ENCODE results near the gene EMILIN1.

The EMILIN1 gene

GRCh38 chr2:27085673-27086089 lies 7.3 kb downstream of the EMILIN1 start:
- H3K4me3 ChIP-seq (ENCODE audit: low read depth, low read length) = peak overlapping the region; percentile 56
- peak; percentile 34; the same call in 1 of the 2 replicates for TF ChIP-seq CTCF (IDR thresholded peaks at IDR 0.05; ENCODE audit: control insufficient read depth, extremely low read depth, insufficient read depth)
- DNase-seq (ENCODE audit: low read depth) = no peak

GRCh38 chr2:27086090-27086723 lies 7.8 kb downstream of the EMILIN1 start:
- DNase-seq (ENCODE audit: low read depth) = peak; percentile 50
- H3K4me3 ChIP-seq (ENCODE audit: low read depth, low read length) = peak overlapping the region; percentile 61
- peak; percentile 95 for TF ChIP-seq CTCF (IDR thresholded peaks at IDR 0.05; ENCODE audit: control insufficient read depth, extremely low read depth, insufficient read depth)

GRCh38 chr2:27086724-27087593 lies 8.5 kb downstream of the EMILIN1 start, which contains the start of gene KHK:
Gene KHK (plus strand): TSS chr2:27086772. CDS start chr2:27087260, 488 bp downstream.
- no peak for DNase-seq (ENCODE audit: low read depth)
- no peak for TF ChIP-seq CTCF (IDR thresholded peaks at IDR 0.05; ENCODE audit: control insufficient read depth, extremely low read depth, insufficient read depth)
- peak within 1 kb of the TSS; percentile 61 for H3K4me3 ChIP-seq (ENCODE audit: low read depth, low read length)

GRCh38 chr2:27087823-27088410 lies 9.5 kb downstream of the EMILIN1 start:
- DNase-seq (ENCODE audit: low read depth) = no peak
- no peak overlapping the region for H3K4me3 ChIP-seq (ENCODE audit: low read depth, low read length)
- no peak for TF ChIP-seq CTCF (IDR thresholded peaks at IDR 0.05; ENCODE audit: control insufficient read depth, extremely low read depth, insufficient read depth)

GRCh38 chr2:27088634-27089033 lies 10.2 kb downstream of the EMILIN1 start:
- no peak for TF ChIP-seq CTCF (IDR thresholded peaks at IDR 0.05; ENCODE audit: control insufficient read depth, extremely low read depth, insufficient read depth)
- DNase-seq (ENCODE audit: low read depth) = no peak
- no peak overlapping the region for H3K4me3 ChIP-seq (ENCODE audit: low read depth, low read length)

GRCh38 chr2:27089111-27089954 lies 10.9 kb downstream of the EMILIN1 start:
- no peak for DNase-seq (ENCODE audit: low read depth)
- TF ChIP-seq CTCF (IDR thresholded peaks at IDR 0.05; ENCODE audit: control insufficient read depth, extremely low read depth, insufficient read depth) = no peak
- no peak overlapping the region for H3K4me3 ChIP-seq (ENCODE audit: low read depth, low read length)

Data from LNCaP clone FGC (cell line).